Fibroblast of pulmonary artery (primary cell): Measurements from ENCODE around the gene ACADSB.

Experiments
- DNase-seq: peaks from one replicate; pipeline ENCODE4 v3.0.0-alpha.2; 2010; ENCODE audit warnings: low read depth
- H3K4me3 ChIP-seq: replicated peaks from 2 replicates; pipeline ENCODE4 v1.5.1; 2011; ENCODE audit warnings: low read depth, mild to moderate bottlenecking, control low read depth, low read length, moderate library complexity
- TF ChIP-seq, protein P1 (sequence below): IDR thresholded peaks from 2 replicates; pipeline ENCODE4 v1.5.1; 2011; ENCODE audit warnings: mild to moderate bottlenecking, control low read depth, low read length, inconsistent platforms; ENCODE audit errors: missing control alignments

Gene ACADSB

GRCh38 chr10:123044391-123044790 lies 35.6 kb downstream of the ACADSB start:
- TF ChIP-seq, protein P1, sequence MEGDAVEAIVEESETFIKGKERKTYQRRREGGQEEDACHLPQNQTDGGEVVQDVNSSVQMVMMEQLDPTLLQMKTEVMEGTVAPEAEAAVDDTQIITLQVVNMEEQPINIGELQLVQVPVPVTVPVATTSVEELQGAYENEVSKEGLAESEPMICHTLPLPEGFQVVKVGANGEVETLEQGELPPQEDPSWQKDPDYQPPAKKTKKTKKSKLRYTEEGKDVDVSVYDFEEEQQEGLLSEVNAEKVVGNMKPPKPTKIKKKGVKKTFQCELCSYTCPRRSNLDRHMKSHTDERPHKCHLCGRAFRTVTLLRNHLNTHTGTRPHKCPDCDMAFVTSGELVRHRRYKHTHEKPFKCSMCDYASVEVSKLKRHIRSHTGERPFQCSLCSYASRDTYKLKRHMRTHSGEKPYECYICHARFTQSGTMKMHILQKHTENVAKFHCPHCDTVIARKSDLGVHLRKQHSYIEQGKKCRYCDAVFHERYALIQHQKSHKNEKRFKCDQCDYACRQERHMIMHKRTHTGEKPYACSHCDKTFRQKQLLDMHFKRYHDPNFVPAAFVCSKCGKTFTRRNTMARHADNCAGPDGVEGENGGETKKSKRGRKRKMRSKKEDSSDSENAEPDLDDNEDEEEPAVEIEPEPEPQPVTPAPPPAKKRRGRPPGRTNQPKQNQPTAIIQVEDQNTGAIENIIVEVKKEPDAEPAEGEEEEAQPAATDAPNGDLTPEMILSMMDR = no peak
- peak; percentile 17 for DNase-seq
- H3K4me3 ChIP-seq = no peak overlapping the region

GRCh38 chr10:123045961-123046731 lies 37.3 kb downstream of the ACADSB start:
- DNase-seq = no peak
- H3K4me3 ChIP-seq = no peak overlapping the region
- TF ChIP-seq, protein P1 = no peak

- TF ChIP-seq, protein P1 = no peak
- no peak for DNase-seq
- H3K4me3 ChIP-seq = no peak overlapping the region
Observed at GRCh38 chr10:123057968-123058367, 49.2 kb downstream of the ACADSB start.

GRCh38 chr10:123061865-123062264 lies 53.1 kb downstream of the ACADSB start:
- no peak overlapping the region for H3K4me3 ChIP-seq
- DNase-seq = no peak
- TF ChIP-seq, protein P1 = no peak

GRCh38 chr10:123062726-123063125 lies 53.9 kb downstream of the ACADSB start:
- H3K4me3 ChIP-seq = no peak overlapping the region
- TF ChIP-seq, protein P1 = no peak
- DNase-seq = no peak

- no peak for DNase-seq
- H3K4me3 ChIP-seq = no peak overlapping the region
- TF ChIP-seq, protein P1 = no peak
Observed at GRCh38 chr10:123068087-123068853, 59.5 kb downstream of the ACADSB start.
